GM19395 (cell line): ENCODE measurements around the gene POLRMT.
"Not testable (repeated sequence)": the region's sequence is repeated elsewhere in the genome, so short reads cannot be mapped to it uniquely, and the experiment has no call there.

Source experiments
- ATAC-seq: cut with Tn5 transposase; IDR thresholded peaks from one replicate; pipeline ENCODE4 v1.9.1; 2021; ENCODE audit warnings: mild to moderate bottlenecking, moderate library complexity; ENCODE audit not compliant: unreplicated experiment

POLRMT gene

GRCh38 chr19:633068-633785, at the start of gene POLRMT:
Gene POLRMT, minus strand, starts transcription at chr19:633537. Its CDS starts 25 bp downstream, at chr19:633512.
- peak; percentile 65 for ATAC-seq

DNA sequence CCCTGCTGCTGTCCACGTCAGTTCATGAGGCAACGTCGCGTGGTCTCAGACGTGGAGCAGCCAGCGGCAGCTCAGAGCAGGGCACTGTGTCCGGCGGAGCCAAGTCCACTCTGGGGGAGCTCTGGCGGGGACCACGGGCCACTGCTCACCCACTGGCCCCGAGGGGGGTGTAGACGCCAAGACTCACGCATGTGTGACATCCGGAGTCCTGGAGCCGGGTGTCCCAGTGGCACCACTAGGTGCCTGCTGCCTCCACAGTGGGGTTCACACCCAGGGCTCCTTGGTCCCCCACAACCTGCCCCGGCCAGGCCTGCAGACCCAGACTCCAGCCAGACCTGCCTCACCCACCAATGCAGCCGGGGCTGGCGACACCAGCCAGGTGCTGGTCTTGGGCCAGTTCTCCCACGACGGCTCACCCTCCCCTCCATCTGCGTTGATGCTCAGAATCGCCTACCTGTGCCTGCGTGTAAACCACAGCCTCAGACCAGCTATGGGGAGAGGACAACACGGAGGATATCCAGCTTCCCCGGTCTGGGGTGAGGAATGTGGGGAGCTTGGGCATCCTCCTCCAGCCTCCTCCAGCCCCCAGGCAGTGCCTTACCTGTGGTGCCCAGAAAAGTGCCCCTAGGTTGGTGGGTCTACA, 49.5 kb upstream of the POLRMT start:
- no peak for ATAC-seq

- no peak for ATAC-seq
These were observed 48.0 kb upstream of the POLRMT start for GRCh38 chr19:681029-682019.

- ATAC-seq = peak; percentile 66
These were observed 47.1 kb upstream of the POLRMT start for GRCh38 chr19:680287-681028.

GRCh38 chr19:679418-680286, 46.3 kb upstream of the POLRMT start:
- peak; percentile 22 for ATAC-seq

GRCh38 chr19:678791-679388, 45.6 kb upstream of the POLRMT start:
- ATAC-seq = no peak

- no peak for ATAC-seq
These were observed 44.5 kb upstream of the POLRMT start for GRCh38 chr19:677601-678436.

DNA sequence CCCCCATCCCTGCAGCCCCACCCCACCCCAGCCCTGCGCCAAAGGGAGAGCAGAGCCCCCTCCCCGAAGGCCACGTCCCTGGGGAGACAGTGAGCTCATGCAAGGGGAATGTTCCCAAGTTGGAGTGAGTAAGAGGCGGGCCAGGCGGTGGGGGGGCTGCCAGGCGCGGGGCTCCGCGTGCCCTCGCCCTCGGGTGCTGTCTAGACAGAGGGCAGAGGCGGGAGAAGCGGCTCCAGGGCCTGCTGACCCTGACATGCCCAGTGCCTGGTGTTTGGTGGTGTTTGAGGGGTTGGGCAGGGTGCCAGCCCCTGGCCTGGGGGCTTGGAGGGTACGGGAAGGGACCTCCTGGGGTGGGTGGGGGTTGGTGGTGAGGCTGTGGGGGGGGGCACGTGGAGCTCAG, 43.9 kb upstream of the POLRMT start:
- ATAC-seq = no peak

DNA sequence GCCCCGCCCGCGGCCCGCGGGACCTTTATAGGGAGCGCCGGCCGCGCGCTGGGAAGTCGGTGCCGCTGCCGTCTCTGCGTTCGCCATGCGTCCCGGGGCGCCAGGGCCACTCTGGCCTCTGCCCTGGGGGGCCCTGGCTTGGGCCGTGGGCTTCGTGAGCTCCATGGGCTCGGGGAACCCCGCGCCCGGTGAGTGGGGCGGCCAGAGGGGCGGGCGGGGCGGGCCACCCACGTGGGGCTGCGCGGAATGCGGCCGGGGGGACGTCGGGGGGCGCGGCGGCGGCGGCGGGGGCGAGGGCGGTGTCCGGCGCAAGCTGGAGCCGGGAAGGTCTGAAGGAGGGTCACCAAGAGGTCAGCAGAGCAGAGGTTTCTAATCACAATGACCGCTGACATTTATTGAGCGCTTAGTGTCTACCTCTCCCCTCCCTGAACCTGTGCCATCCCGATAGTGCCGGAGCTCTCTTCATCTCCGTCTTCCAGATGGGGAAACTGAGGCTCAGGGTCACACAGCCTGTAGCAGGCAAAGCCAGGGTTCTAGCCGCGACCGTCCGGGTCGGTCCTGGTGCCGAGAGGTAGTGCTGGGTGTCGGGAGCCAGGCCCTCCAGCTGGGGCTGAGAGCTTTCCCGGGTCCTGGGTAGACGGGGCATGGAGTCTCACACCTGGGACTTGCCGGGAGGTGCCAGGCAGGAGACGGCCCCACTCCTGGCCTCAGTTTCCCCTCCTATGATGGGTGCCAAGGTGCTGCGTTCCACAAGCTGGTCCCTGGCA, 43.2 kb upstream of the POLRMT start, which contains the start of gene FSTL3:
Gene FSTL3, plus strand, starts transcription at position 54 of the 767 bp plus-strand sequence. Its CDS starts 32 bp downstream, at position 86.
- ATAC-seq = no peak

- ATAC-seq = no peak
These were observed 42.6 kb upstream of the POLRMT start for GRCh38 chr19:676007-676338.

DNA sequence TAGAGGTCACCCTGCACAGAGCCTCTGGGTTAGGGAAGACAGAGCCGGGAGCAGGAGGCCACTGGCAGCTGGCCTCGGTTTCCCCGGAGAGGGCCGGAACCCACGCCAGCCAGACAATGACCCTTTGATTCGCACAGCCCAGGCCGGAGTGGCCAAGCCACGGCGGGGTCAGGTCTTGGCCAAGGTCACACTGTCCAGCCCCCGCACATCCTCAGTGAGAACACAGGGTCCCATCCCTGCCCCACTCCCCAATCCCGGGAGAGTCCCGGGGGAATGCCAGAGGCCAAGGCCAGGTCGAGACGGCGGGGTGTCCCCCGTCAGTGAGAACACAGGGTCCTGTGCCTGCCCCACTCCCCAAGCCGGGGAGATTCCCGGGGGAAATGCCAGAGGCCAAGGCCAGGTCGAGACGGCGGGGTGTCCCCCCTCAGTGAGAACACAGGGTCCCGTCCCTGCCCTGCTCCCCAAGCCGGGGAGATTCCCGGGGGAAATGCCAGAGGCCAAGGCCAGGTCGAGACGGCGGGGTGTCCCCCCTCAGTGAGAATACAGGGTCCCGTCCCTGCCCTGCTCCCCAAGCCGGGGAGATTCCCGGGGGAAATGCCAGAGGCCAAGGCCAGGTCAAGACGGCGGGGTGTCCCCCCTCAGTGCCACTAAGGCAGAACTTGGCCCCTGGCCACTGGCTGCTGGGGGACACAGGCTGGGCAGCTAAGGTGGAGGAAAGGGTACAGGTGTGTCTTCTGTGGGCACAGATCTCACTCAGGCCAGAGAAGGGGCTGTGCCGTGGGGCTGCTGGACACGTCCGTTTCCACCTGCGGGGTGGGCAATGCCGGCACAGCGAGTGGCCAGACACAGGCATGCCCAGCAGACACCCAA, 41.2 kb upstream of the POLRMT start:
- ATAC-seq = no peak

DNA sequence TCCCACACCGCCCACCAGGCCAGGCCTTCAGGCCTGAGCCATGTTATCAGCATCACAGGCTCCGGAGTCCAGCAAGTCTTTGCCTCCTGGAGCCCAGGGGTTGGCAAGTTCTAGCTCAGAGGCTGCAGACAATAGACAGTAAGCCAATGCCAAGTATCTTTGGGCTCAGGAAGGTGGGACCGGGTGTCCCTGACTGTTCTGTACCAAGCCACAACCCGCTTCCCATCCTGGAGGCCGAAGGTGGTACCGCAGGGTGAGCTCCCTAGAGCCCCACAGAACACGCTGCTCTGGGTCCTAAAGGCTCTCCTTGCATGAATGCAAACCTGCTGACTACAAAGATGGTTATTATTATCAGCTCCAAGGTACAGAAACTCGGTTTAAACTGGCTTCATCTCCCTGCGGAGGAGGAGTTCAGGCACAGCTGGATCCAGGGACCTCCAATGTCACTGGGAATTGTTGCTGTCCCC, 37.3 kb upstream of the POLRMT start:
- no peak for ATAC-seq

GRCh38 chr19:668675-669434, 35.5 kb upstream of the POLRMT start:
- not testable (repeated sequence) for ATAC-seq

DNA sequence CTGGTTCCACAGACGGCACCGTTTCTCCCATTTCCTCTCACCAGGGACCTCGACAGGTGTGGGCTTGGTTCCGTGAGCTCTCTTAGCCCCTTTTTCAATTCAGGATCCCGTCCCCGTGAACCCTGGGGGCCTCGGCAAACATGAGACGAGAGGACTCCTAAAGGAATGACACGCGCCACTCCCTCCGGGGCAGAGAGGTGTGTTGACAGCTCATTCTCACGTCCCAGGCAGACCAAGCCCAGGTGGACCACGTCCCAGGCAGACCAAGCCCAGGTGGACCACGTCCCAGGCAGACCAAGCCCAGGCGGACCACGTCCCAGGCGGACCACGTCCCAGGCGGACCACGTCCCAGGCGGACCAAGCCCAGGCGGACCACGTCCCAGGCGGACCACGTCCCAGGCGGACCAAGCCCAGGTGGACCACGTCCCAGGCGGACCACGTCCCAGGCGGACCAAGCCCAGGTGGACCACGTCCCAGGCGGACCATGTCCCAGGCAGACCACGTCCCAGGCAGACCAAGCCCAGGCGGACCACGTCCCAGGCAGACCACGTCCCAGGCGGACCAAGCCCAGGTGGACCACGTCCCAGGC, 33.7 kb upstream of the POLRMT start:
- ATAC-seq = not testable (repeated sequence)

- ATAC-seq = no peak
These were observed 31.6 kb upstream of the POLRMT start for GRCh38 chr19:664913-665443.
